Thoracic aorta (tissue), 2 donors: ENCODE results near the gene AEBP1. TPM values are rescaled to one million over a fixed set of nuclear protein-coding genes. Genes with fewer than 3 reads are reported as not detected.
A peak's percentile ranks its signal among the peaks of the same experiment; 100 is the strongest.

Experiments
- ATAC-seq: fragments of 150-250 bp; one replicate; pipeline ENCODE4 v1.8.0; 2017; ENCODE audit warnings: low read depth; ENCODE audit not compliant: insufficient number of reproducible peaks, low FRiP score
- DNase-seq: peaks from one replicate; pipeline ENCODE4 v3.0.0-alpha.2; 2020; ENCODE audit warnings: low spot score
- H3K27ac ChIP-seq, 2 donors: fragments of 200-600 bp; sonication (generic); 1 replicate in 1 of 2; 2 replicates in 1 of 2; pipeline ENCODE4 v1.5.1; 2016; ENCODE audit warnings: mild to moderate bottlenecking in 2 of 2, moderate library complexity in 2 of 2
- H3K27me3 ChIP-seq: fragments of 200-600 bp; sonication (generic); replicated peaks from 2 replicates; pipeline ENCODE4 v1.6.0; 2016; ENCODE audit warnings: mild to moderate bottlenecking; ENCODE audit not compliant: insufficient read depth
- H3K36me3 ChIP-seq: fragments of 200-600 bp; sonication (generic); one replicate; pipeline ENCODE4 v1.5.1; 2016
- H3K4me1 ChIP-seq, 2 donors: fragments of 200-600 bp; sonication (generic); 1 replicate in 1 of 2; 2 replicates in 1 of 2; pipeline versions ENCODE4 v1.5.1 to v1.6.0; 2016; ENCODE audit warnings: low read depth in 2 of 2, mild to moderate bottlenecking in 1 of 2; ENCODE audit not compliant: control insufficient read depth in 1 of 2
- H3K4me3 ChIP-seq: fragments of 200-600 bp; sonication (generic); 2 replicates; pipeline ENCODE4 v1.5.1; 2016; ENCODE audit warnings: mild to moderate bottlenecking
- H3K9me3 ChIP-seq: fragments of 200-600 bp; sonication (generic); 2 replicates; pipeline ENCODE4 v1.5.1; 2016
- total RNA-seq, 2 donors: library from RNA; depleted of rRNA; stranded (reverse); fragments of >200 nt; gene quantifications; one replicate each; pipeline versions ENCODE4 v1.1.0 to v1.2.3, GENCODE V29; 2016
- TF ChIP-seq, protein P1 (sequence below): fragments of 200-600 bp; sonication (generic); IDR thresholded peaks from one replicate; pipeline ENCODE4 v1.5.1; 2019; ENCODE audit warnings: antibody characterized with exemption

AEBP1 gene
- total RNA-seq, 2 donors from 2014 or later, result 1,006 to 1,415 TPM

DNA sequence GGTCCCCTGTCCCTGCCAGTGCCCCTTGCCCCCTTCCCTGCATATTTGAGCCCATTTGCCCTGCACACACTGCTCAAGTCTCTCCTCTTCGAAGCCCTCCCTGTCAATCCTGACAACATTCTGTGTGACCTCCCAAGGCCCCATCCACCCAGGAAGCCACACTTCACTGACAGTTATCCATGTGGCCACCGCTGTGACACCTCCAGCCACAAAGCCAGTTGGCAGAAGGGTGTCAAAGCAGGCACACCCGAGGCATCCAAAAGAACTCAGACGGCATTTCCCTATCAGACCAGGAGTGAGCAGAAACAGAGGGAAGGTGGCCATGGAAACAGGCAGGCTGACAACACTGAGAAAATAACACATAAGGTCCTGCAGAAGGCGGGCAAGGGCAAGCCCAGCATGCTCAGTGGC lies 26.5 kb upstream of the AEBP1 start:
- no peak overlapping the region for H3K27ac ChIP-seq
- DNase-seq (no peak), ATAC-seq (no peak)

DNA sequence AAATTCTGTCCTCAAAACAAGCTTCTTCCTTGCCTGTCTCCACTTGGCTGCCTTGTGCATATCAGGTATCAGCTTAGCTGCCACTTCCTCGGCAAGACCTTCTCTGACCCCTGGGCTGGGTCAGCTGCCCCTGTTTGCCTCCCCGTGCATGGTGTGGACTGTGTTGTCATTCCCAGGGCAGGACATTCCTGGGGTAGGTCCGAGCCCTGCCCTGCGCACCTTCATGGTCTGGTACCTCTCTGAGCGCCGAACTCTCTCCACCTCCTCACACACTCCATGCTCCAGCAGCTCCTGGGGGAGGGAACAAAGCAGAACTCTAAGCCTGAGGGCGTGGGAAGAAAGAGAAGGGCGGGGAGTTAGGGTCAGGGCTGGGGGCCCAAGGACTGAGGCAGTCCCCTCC lies 25.6 kb upstream of the AEBP1 start:
- Histone ChIP-seq H3K27me3 (no peaks in the 10 kb centered on the region), H3K9me3 (no peaks in the 10 kb centered on the region), H3K4me3 (no peak overlapping the region), H3K27ac (no peak overlapping the region), H3K4me1 (peaks cover 15 to 21% of the 10 kb centered on the region in 2 donors), H3K36me3 (peaks cover 32% of the 10 kb centered on the region)
- ATAC-seq (no peak), DNase-seq (no peak)
- TF ChIP-seq, protein P1, sequence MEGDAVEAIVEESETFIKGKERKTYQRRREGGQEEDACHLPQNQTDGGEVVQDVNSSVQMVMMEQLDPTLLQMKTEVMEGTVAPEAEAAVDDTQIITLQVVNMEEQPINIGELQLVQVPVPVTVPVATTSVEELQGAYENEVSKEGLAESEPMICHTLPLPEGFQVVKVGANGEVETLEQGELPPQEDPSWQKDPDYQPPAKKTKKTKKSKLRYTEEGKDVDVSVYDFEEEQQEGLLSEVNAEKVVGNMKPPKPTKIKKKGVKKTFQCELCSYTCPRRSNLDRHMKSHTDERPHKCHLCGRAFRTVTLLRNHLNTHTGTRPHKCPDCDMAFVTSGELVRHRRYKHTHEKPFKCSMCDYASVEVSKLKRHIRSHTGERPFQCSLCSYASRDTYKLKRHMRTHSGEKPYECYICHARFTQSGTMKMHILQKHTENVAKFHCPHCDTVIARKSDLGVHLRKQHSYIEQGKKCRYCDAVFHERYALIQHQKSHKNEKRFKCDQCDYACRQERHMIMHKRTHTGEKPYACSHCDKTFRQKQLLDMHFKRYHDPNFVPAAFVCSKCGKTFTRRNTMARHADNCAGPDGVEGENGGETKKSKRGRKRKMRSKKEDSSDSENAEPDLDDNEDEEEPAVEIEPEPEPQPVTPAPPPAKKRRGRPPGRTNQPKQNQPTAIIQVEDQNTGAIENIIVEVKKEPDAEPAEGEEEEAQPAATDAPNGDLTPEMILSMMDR, result no peak

More for the DNA sequence above, 26.5 kb upstream of the AEBP1 start:
- Histone ChIP-seq H3K9me3 (no peaks in the 10 kb centered on the region), H3K36me3 (peaks cover 32% of the 10 kb centered on the region), H3K27me3 (no peaks in the 10 kb centered on the region), H3K4me1 (peaks cover 17 to 24% of the 10 kb centered on the region in 2 donors), H3K4me3 (no peak overlapping the region)
- TF ChIP-seq, protein P1, result no peak

DNA sequence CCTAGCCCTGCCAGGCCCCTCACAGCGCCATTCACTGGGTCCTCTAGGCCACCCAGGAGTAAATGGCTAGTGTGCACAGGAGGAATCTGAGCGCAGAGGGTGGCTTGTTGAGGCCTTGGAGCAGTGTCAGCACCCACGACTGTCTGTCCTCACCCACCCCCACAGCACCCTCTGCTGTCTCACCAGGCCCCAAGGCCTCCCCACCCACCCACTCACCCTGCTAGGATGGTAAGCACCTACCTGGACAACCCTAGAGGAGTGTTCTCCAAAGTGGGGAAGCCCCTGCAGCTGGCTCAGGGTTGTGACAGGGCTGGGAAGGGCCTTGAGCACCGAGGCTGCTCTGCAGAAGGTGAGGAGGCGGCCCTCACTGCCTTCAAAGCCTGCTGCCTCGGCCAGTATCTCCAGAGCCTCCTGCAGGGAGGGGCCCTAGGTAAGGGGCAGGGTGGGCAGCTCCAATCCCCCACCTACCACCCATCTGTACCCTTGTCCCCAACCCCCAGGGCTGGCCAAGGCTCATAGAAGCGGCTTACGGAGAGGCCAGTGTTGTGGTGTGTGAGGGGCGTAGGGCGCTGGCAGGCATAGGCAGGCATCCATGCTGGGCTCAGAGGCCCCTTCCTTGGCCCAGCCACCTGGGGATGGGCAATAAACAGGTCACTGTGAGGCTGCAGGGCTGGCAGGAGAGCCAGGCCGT lies 24.7 kb upstream of the AEBP1 start:
- H3K27me3 ChIP-seq, result no peaks in the 10 kb centered on the region
- DNase-seq (no peak), ATAC-seq (no peak)
- peaks cover 32% of the 10 kb centered on the region for H3K36me3 ChIP-seq
- H3K27ac ChIP-seq, result no peak overlapping the region
- TF ChIP-seq, protein P1, result no peak
- H3K9me3 ChIP-seq, result no peaks in the 10 kb centered on the region
- H3K4me1 ChIP-seq, result peaks cover 20 to 25% of the 10 kb centered on the region in 2 donors
- no peak overlapping the region for H3K4me3 ChIP-seq

DNA sequence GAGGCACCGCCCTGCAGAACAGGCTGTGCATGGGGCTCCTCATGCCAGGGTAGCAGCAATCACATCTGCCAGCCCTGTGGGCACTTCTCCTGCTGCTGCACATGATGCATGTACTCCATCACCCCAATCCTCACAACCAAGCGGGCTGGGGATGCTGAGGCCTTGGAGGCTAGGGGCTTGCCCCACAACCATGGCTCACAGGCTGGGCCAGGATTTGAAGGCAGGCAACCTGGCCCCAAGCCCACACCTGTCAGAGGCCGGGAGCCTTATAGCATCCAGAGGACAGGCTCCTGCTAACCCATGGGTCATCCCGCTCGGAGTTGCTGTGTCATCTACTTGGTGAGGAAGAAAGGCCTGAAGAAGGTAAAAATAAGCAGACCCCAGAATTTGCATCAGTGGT lies 24.0 kb upstream of the AEBP1 start:
- no peak overlapping the region for H3K4me3 ChIP-seq
- ATAC-seq (no peak), DNase-seq (no peak)
- peaks cover 22 to 32% of the 10 kb centered on the region in 2 donors for H3K4me1 ChIP-seq
- H3K27me3 ChIP-seq, result no peaks in the 10 kb centered on the region
- H3K36me3 ChIP-seq, result peaks cover 32% of the 10 kb centered on the region
- no peak overlapping the region for H3K27ac ChIP-seq
- no peaks in the 10 kb centered on the region for H3K9me3 ChIP-seq
- TF ChIP-seq, protein P1, result no peak

DNA sequence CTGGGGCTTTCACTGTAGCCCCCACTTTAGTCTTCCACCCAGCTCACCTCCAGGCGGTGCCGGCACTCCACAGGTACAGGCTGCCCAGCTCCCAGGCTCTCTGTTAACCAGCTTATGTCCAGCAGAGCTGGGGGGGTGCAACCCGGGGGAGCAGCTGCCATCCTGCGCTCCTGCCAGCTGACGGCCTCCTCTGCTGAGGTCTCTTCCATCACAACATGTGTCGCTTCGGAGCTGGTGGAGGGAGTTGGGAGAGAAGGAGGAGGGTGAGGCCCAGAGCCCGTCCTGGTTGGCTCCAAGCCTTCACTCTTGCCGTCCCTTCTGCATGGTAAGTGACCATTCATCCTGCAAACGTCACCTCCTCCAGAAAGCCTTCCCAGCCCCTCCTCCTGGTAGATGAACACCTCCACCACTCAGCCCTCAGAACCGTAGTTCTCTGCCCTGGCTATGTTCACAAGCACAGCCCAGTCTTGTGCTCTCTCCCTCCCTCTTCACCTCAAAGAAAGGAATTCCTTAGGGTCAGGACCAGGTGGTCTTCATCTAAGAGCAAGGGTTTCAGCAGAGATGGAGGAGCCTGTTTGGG lies 23.4 kb upstream of the AEBP1 start:
- TF ChIP-seq, protein P1, result no peak
- H3K36me3 ChIP-seq, result peaks cover 32% of the 10 kb centered on the region
- H3K27ac ChIP-seq, result peak overlapping the region; percentile 45 to 97
- no peaks in the 10 kb centered on the region for H3K9me3 ChIP-seq
- DNase-seq (no peak), ATAC-seq (no peak)
- H3K4me1 ChIP-seq, result peaks cover 22 to 38% of the 10 kb centered on the region in 2 donors
- H3K4me3 ChIP-seq, result peak overlapping the region; percentile 98
- no peaks in the 10 kb centered on the region for H3K27me3 ChIP-seq
